ENCODE results near the gene INF2. TPM values are rescaled to one million over a fixed set of nuclear protein-coding genes. Genes with fewer than 3 reads are reported as not detected.

Gene INF2
- total and polyA plus RNA-seq, 9 of the 15 experiments (the other 6 are each of a cell fraction or from before 2014, with no cell fraction given), result 0.56 to 31.3 (median 7.8) TPM

- TF ChIP-seq GMEB1 (CRISPR knock-in tag; IDR thresholded peaks at IDR 0.05) (peak; percentile 90), SMC3 (conservative IDR thresholded peaks at IDR 0.05; ENCODE audit: insufficient read depth, low read depth, low read length) (no peak), TGIF2 (CRISPR knock-in tag; IDR thresholded peaks at IDR 0.05) (no peak), MLLT1 (IDR thresholded peaks at IDR 0.05) (peak in 1 of 2 experiments; percentile 87; a peak in 2 of 4 replicates), MYC (IDR thresholded peaks at IDR 0.05; ENCODE audit: low read depth, low read length) (no peak), MYC (CRISPR knock-in tag; IDR thresholded peaks at IDR 0.05; ENCODE audit: borderline replicate concordance, low read depth) (no peak), RREB1 (CRISPR knock-in tag; IDR thresholded peaks at IDR 0.05) (no peak), ZFP91 (CRISPR knock-in tag; IDR thresholded peaks at IDR 0.05) (no peak), SRSF9 (IDR thresholded peaks at IDR 0.05; ENCODE audit: borderline replicate concordance, low read depth, low read length) (no peak), TAL1 (IDR thresholded peaks at IDR 0.05) (no peak), CBX8 (IDR thresholded peaks at IDR 0.05; ENCODE audit: borderline replicate concordance, extremely low read depth, low read depth, low read length, poor library complexity, severe bottlenecking) (no peak), TEAD1 (CRISPR knock-in tag; IDR thresholded peaks at IDR 0.05) (0 out of 4 replicates have a peak, but pooled peaks of 1 of the 2 experiments have one; percentile 12), NR1H2 (CRISPR knock-in tag; IDR thresholded peaks at IDR 0.05) (no peak)
Measured at GRCh38 chr14:104752735-104753527, 63.5 kb downstream of the INF2 start, which contains the start of gene SIVA1 (continued).

All from K562 (cell line).